ENCODE results near the gene SENP1. TPM values are rescaled to one million over a fixed set of nuclear protein-coding genes. Genes with fewer than 3 reads are reported as not detected.
"Not testable (repeated sequence)": the region's sequence is repeated elsewhere in the genome, so short reads cannot be mapped to it uniquely, and the experiment has no call there.

Gene SENP1
- 13.9 TPM for polyA plus RNA-seq (2013, experiment 1 of 2; ENCODE audit: insufficient read length)
- 14.8 TPM for polyA plus RNA-seq (2013, experiment 2 of 2; ENCODE audit: insufficient read length)

GRCh38 chr12:48105867-48106680 lies at the start of gene SENP1:
SENP1 (minus strand) TSS chr12:48106079; CDS start chr12:48101472, 4,607 bp downstream.
- peak; percentile 87 for DNase-seq

GRCh38 chr12:48151103-48151771 lies 45.4 kb upstream of the SENP1 start:
- DNase-seq, result no peak

GRCh38 chr12:48145981-48146380 lies 40.1 kb upstream of the SENP1 start:
- DNase-seq, result no peak

- DNase-seq, result no peak
Measured at GRCh38 chr12:48143898-48144297, 38.0 kb upstream of the SENP1 start.

- no peak for DNase-seq
Measured at GRCh38 chr12:48142818-48143674, 37.2 kb upstream of the SENP1 start.

DNA sequence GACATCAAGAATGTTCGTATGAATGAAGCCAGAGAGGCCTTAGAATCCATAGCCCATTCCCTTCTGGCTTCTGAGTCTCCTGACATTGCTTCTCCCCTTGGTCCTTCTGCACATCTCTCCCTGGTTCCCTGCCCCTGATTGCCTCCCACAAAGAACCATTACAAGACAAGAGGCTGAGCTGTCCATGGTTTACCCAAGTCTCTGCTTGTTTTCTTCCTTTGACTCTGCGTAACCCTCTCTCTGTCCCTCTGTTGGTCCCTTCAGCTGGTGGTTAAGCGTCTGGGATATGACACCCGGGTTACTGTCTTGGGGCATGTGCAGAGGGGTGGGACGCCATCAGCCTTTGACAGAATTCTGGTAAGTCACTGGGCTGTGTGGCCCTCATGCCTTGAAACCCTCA lies 29.1 kb upstream of the SENP1 start:
- no peak for DNase-seq

DNA sequence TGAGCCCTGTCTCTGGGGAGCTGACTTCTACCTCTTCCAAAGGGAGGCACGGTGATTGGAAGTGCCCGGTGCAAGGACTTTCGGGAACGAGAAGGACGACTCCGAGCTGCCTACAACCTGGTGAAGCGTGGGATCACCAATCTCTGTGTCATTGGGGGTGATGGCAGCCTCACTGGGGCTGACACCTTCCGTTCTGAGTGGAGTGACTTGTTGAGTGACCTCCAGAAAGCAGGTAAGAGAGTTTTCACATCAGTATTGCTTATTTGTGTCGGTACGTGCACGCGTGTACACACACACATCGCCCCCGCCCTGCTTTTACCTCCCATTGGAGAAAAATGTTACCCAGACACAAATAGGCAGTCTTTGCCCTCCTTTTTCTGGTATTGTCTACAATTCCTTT lies 26.9 kb upstream of the SENP1 start:
- DNase-seq, result no peak

DNA sequence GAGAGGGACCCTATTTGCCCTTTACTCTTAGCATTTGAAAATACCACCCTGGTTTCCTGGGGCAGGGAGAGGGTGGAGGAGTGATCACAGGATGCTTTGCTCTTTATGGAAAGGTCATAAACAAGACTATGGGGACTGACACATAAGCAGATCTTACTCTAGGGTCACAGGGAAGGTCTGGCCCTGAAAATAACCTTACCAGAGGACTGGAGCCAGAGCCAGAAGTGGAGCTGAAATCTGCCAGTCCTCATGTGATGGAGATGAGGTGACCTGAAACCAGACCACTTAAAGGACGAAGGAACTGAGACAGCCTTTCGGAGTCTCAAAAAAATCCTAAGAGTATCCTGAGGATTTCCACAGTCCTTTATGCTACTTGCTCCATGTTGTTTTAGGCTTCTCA lies 25.6 kb upstream of the SENP1 start:
- DNase-seq, result no peak

DNA sequence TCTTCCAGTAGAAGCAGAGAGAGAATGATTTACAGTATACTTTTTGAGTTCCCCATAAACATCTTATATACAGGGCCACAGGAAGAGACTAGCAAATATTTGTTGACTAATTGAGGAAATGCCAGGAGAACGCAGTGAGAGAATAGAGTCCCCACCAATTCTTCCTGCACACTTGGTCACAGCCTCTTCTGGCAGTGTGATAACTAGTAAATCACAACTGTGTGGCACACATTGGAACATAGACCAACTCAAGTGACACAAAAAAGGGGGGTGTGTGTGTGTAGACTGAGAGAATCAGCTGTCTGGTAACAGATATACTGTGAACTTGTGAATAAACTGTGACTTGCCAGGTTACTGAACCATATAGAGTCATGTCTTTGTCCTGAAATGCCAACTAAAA lies 23.5 kb upstream of the SENP1 start:
- no peak for DNase-seq

DNA sequence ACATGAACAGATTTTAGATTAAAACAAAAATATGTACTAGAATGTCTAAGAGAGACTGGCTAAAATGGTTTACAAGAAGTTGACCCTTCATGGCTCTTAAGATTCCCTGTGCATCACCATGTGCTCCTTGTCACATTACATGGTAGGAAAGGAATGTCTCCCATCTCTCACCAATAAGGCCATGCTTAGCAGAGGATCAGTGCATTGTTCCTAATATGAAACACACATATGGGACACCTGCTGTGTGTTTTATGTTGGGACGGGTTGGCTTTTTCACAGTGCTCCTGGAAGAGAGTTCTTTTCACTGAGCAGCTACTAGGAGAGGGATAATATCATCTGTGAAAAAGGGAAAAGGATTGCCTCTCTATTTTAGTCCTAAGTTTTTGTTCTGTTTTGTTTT lies 22.9 kb upstream of the SENP1 start:
- no peak for DNase-seq

GRCh38 chr12:48126953-48127630 lies 21.2 kb upstream of the SENP1 start:
- no peak for DNase-seq

DNA sequence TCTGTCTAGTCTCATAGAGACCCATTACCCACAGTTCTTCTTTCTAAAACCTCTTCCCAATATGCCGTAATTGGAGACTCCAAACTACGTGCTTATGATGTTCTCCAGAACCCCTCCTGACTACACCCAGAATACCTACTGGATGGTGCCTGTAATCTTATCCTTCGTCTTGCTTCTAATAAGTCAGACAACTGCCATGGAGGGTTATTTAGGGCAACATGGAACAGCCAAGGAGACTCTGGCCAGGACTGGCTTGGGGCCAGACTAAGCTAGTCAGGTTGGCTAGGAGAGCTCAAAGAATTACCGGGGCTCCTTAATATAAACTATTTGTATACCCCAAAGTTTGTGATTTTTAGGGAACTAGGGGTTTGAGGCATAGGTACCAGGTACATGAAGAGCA lies 20.1 kb upstream of the SENP1 start:
- no peak for DNase-seq

DNA sequence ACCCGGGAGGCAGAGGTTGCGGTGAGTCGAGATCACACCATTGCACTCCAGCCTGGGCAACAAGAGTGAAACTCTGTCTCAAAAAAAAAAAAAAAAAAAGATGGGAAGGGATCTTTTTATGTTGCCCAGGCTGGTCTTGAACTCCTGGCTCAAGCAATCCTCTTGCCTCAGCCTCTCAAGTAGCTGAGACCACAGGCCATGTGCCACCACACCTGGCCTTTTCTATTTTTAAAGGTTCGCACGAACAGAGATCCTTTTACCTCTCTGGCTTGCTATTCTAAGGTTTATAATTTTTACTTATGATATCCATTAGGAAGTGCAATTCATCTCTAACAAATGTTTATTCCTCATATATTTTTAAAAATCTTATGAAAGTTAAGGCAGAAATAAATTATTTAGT lies 19.7 kb upstream of the SENP1 start:
- not testable (repeated sequence) for DNase-seq

- DNase-seq, result no peak
Measured at GRCh38 chr12:48123169-48123568, 17.3 kb upstream of the SENP1 start.

- no peak for DNase-seq
Measured at GRCh38 chr12:48122065-48122834, 16.4 kb upstream of the SENP1 start.

GRCh38 chr12:48121522-48121921 lies 15.6 kb upstream of the SENP1 start:
- DNase-seq, result no peak

- no peak for DNase-seq
Measured at GRCh38 chr12:48119834-48120195, 13.9 kb upstream of the SENP1 start.

DNA sequence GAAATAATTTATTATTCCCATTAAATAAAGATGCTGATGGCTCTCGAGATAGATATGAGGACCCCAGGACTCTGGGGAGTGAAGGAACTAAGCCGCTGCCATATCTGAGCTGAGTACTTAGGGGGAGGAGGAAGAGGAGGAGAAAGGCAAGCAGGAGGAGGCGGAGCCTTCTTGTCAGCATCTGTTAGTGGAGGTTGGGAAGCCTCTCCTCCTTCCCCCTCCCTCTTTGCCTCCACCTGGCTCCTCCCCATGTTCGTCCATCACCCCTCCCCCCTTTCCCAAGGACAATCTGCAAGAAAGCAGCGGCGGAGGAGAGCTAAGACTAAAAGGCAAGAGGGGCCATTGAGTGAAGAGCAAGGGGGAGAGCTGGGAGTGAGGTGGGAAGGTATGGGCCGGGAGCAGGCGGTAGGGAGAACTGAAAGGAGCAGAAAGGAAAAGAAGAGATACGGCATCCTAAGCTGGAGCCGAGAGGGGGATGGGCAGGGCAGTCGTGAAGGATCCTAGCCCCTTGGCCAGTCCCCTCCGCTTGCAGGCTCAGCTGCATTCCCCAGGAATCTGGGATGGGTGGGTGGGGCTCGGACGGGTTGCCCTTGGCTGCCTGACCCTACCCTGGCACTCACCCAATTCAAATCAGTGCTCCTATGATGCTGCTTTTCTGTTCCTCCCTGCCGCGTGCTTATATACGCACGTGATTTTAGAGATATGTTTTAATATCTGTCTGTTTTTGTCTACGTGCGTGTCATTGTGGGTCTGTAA lies 13.4 kb upstream of the SENP1 start, which contains the start of gene PFKM:
Gene PFKM (plus strand): TSS at position 287 of the 756 bp plus-strand sequence. CDS start 3,411 bp downstream, outside the sequence.
- peak; percentile 89 for DNase-seq

GRCh38 chr12:48118284-48118871 lies 12.5 kb upstream of the SENP1 start:
- DNase-seq, result no peak

GRCh38 chr12:48115957-48116356 lies 10.1 kb upstream of the SENP1 start:
- no peak for DNase-seq
